ENCODE data around the gene CNOT6. TPM values are rescaled to one million over a fixed set of nuclear protein-coding genes. Genes with fewer than 3 reads are reported as not detected.
A peak's percentile ranks its signal among the peaks of the same experiment; 100 is the strongest.
"Not testable (repeated sequence)": the region's sequence is repeated elsewhere in the genome, so short reads cannot be mapped to it uniquely, and the experiment has no call there.

Gene CNOT6
- total RNA-seq, 3 donors from 2014 or later (not counting 1 experiment from before 2014, with no cell fraction given): 20.9 to 32.4 (median 26.1) TPM

DNA sequence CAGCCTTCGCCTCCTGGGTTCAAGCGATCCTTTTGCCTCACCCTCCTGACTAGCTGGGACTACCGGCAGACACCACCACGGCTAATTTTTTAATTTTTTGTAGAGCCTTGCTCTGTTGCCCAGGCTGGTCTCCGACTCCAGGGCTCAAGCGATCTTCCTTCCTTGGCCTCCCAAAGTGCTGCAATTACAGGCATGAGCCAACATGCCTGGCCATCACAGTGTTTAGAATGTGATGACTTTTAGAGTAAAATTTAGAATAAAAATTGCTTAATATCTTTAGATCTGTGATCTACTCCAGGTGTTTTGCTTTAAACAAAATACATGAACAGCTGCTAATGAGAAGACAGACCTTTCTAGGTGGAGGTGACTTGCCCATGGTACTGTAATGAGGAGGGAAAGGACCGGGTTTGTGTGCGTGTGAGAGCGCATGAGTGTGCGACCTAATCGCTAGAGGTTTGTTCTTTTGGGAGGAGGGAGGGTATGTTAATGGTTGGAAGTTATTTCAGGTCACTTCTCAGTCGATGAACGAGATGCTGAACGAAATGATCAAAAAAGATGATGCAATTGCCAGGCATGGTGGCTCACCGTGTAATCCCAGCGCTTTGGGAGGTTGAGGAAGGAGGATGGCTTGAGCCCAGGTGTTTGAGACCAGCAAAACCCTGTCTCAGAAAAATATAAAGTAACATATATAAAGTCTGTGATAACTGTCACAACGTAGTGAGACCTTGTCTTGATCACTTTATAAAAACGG is 2.0 kb downstream of the CNOT6 start:
- DNase-seq (no peak), ATAC-seq (no peak)
- peaks cover 23% of the 10 kb centered on the region for H3K4me1 ChIP-seq (ENCODE audit: control insufficient read depth, insufficient read depth, low read length)
- H3K36me3 Mint-ChIP-seq: no peaks in the 10 kb centered on the region
- no peak overlapping the region for H3K27ac Mint-ChIP-seq
- TF ChIP-seq, protein P1, sequence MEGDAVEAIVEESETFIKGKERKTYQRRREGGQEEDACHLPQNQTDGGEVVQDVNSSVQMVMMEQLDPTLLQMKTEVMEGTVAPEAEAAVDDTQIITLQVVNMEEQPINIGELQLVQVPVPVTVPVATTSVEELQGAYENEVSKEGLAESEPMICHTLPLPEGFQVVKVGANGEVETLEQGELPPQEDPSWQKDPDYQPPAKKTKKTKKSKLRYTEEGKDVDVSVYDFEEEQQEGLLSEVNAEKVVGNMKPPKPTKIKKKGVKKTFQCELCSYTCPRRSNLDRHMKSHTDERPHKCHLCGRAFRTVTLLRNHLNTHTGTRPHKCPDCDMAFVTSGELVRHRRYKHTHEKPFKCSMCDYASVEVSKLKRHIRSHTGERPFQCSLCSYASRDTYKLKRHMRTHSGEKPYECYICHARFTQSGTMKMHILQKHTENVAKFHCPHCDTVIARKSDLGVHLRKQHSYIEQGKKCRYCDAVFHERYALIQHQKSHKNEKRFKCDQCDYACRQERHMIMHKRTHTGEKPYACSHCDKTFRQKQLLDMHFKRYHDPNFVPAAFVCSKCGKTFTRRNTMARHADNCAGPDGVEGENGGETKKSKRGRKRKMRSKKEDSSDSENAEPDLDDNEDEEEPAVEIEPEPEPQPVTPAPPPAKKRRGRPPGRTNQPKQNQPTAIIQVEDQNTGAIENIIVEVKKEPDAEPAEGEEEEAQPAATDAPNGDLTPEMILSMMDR (IDR thresholded peaks at IDR 0.05): no peak
- H3K4me3 Mint-ChIP-seq: peak overlapping the region; percentile 53
- H3K27me3 Mint-ChIP-seq (ENCODE audit: low read depth in 2 of 2): no peaks in the 10 kb centered on the region
- intact Hi-C loops (cut with micrococcal nuclease): no loop called here
- peaks cover 39 to 48% of the 10 kb centered on the region in 2 donors for H3K4me1 Mint-ChIP-seq
- no peak overlapping the region for H3K4me3 ChIP-seq (ENCODE audit: low read length)
- no peaks in the 10 kb centered on the region for H3K9me3 Mint-ChIP-seq
- H3K36me3 ChIP-seq (ENCODE audit: control insufficient read depth, insufficient read depth, low read length): no peaks in the 10 kb centered on the region
- H3K27me3 ChIP-seq (ENCODE audit: control insufficient read depth, insufficient read depth, low read length): no peaks in the 10 kb centered on the region
- no peaks in the 10 kb centered on the region for H3K9me3 ChIP-seq (ENCODE audit: control insufficient read depth, insufficient read depth, low read length)
- 96% methylated on average over 18 of the region's 18 CpGs for WGBS (ENCODE audit: insufficient coverage)
- no peak overlapping the region for H3K27ac ChIP-seq (ENCODE audit: low read length)

DNA sequence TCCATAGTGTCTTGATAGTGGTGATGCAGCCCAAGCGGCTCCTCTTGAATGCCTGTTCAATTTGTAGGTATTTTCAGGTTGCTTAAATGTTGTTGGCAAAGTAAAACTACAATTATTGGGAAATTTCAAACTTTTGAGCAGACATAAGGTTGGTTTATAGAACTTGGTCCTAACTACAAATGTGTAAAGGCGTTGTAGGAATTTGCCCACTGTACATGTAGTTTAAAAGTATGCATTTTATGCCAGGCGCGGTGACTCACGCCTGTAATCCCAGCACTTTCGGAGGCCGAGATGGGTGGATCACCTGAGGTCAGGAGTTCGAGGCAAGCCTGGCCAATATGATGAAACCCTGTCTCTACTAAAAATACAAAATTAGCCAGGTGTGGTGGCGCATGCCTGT is 2.6 kb downstream of the CNOT6 start:
- Mint-ChIP-seq H3K4me1 (peaks cover 39 to 48% of the 10 kb centered on the region in 2 donors), H3K4me3 (peak overlapping the region; percentile 53)
- H3K27ac ChIP-seq (ENCODE audit: low read length); DNase-seq; H3K27me3 Mint-ChIP-seq (ENCODE audit: low read depth in 2 of 2); H3K36me3 ChIP-seq (ENCODE audit: control insufficient read depth, insufficient read depth, low read length); intact Hi-C loops (cut with micrococcal nuclease); H3K36me3 Mint-ChIP-seq; H3K27me3 ChIP-seq (ENCODE audit: control insufficient read depth, insufficient read depth, low read length); H3K4me3 ChIP-seq (ENCODE audit: low read length); H3K9me3 Mint-ChIP-seq; ATAC-seq; H3K9me3 ChIP-seq (ENCODE audit: control insufficient read depth, insufficient read depth, low read length); H3K27ac Mint-ChIP-seq: not testable (repeated sequence)
- H3K4me1 ChIP-seq (ENCODE audit: control insufficient read depth, insufficient read depth, low read length): peaks cover 23% of the 10 kb centered on the region
- WGBS (ENCODE audit: insufficient coverage): 98% methylated on average over 9 of the region's 9 CpGs

DNA sequence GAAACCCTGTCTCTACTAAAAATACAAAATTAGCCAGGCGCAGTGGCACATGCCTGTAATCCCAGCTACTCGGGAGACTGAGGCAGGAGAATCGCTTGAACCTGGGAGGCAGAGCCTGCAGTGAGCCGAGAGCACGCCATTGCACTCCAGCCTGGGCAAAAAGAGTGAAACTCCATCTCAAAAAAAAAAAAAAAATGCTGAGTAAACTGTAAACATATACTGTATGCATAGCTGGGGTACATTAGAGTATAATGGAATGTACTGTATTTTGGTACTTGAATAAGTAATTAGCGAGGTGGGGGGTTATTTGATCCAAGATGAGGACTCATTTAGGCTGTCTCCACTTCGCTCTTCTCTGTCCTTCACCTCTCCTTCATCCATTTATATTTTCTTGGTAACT is 3.7 kb downstream of the CNOT6 start:
- H3K27me3 Mint-ChIP-seq (ENCODE audit: low read depth in 2 of 2); H3K9me3 Mint-ChIP-seq; intact Hi-C loops (cut with micrococcal nuclease); H3K27ac Mint-ChIP-seq; ATAC-seq; H3K27ac ChIP-seq (ENCODE audit: low read length); H3K9me3 ChIP-seq (ENCODE audit: control insufficient read depth, insufficient read depth, low read length); DNase-seq; H3K4me3 Mint-ChIP-seq; H3K27me3 ChIP-seq (ENCODE audit: control insufficient read depth, insufficient read depth, low read length); H3K36me3 ChIP-seq (ENCODE audit: control insufficient read depth, insufficient read depth, low read length); H3K4me3 ChIP-seq (ENCODE audit: low read length); H3K36me3 Mint-ChIP-seq: not testable (repeated sequence)
- WGBS (ENCODE audit: insufficient coverage): 96% methylated on average over 6 of the region's 7 CpGs
- peaks cover 23% of the 10 kb centered on the region for H3K4me1 ChIP-seq (ENCODE audit: control insufficient read depth, insufficient read depth, low read length)
- H3K4me1 Mint-ChIP-seq: peaks cover 39 to 48% of the 10 kb centered on the region in 2 donors

DNA sequence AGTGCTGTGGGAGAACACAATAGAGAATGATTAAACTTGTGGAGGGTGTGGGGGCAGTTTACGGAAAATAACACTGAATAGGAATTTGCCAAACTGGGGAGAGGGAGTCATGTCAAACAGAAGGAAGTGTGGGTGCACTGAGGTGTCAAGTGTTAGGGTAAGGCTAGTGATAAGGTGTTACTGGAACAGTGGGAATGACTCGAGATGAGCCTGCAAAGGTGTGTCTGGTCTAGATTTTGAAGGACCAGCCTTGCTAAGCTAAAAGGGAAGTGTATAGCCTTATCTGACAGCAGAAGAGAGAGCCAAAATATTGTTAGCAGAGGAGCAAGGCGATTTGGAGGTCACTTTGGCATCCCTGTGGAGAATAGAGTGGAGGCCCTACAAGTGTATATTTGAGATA is 4.2 kb downstream of the CNOT6 start:
- no peaks in the 10 kb centered on the region for H3K36me3 ChIP-seq (ENCODE audit: control insufficient read depth, insufficient read depth, low read length)

More for the DNA sequence above, 4.2 kb downstream of the CNOT6 start:
- H3K4me1 ChIP-seq (ENCODE audit: control insufficient read depth, insufficient read depth, low read length): peaks cover 19% of the 10 kb centered on the region
- 87% methylated on average over 3 of the region's 3 CpGs for WGBS (ENCODE audit: insufficient coverage)
- H3K27me3 ChIP-seq (ENCODE audit: control insufficient read depth, insufficient read depth, low read length): no peaks in the 10 kb centered on the region
- intact Hi-C loops (cut with micrococcal nuclease): no loop called here
- H3K4me3 ChIP-seq (ENCODE audit: low read length): no peak overlapping the region
- H3K4me1 Mint-ChIP-seq: peaks cover 36 to 46% of the 10 kb centered on the region in 2 donors
- H3K4me3 Mint-ChIP-seq: no peak overlapping the region
- no peaks in the 10 kb centered on the region for H3K36me3 Mint-ChIP-seq
- no peaks in the 10 kb centered on the region for H3K9me3 Mint-ChIP-seq
- H3K27ac ChIP-seq (ENCODE audit: low read length): no peak overlapping the region
- no peak overlapping the region for H3K27ac Mint-ChIP-seq
- DNase-seq: no peak
- ATAC-seq: no peak
- TF ChIP-seq, protein P1 (IDR thresholded peaks at IDR 0.05): no peak
- H3K9me3 ChIP-seq (ENCODE audit: control insufficient read depth, insufficient read depth, low read length): no peaks in the 10 kb centered on the region
- H3K27me3 Mint-ChIP-seq (ENCODE audit: low read depth in 2 of 2): no peaks in the 10 kb centered on the region
